Sigmoid colon (tissue), 4 donors: ENCODE measurements around the gene TRMU.

Source experiments
- CTCF ChIP-seq, 4 experiments: fragments of 450-650 bp in 3 of 4; fragments of 200-600 bp in 1 of 4; IDR thresholded peaks; one replicate each; pipeline ENCODE4 v1.5.1; 2016 to 2019; ENCODE audit warnings: antibody characterized with exemption in 4 of 4, mild to moderate bottlenecking in 3 of 4, moderate library complexity in 2 of 4
- EP300 ChIP-seq, 4 donors: sonication (generic); formaldehyde crosslinking; IDR thresholded peaks; one replicate each; pipeline ENCODE4 v1.6.1; 2017; ENCODE audit warnings: antibody characterized with exemption in 4 of 4

DNA sequence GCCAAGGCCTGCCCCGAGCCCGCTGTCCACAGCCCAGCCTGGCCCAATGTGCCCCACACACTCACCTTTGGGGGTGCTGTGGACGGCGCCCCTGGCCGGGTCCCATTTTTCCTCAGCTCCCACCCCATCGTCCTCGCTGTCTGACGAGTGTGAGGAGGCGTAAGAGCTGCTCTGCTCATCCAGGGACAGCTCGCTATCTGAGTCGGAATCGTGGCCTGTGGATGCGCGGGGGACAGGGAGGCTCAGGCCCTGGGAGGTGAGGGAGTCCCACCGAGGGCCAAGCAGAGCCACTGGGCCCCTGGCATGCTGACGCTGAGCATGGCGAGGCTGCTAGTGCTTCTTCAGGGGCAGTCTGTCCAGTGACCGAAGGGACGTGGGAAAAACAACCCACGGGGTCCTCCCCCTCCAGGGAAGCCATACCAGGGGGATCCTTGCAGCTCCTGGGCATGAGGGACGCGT is 29.7 kb downstream of the TRMU start:
- TF ChIP-seq CTCF (IDR thresholded peaks at IDR 0.05), result no peak
- no peak for TF ChIP-seq EP300 (IDR thresholded peaks at IDR 0.05)
